ENCODE measurements around the gene WDR35. TPM values are rescaled to one million over a fixed set of nuclear protein-coding genes. Genes with fewer than 3 reads are reported as not detected.

The WDR35 gene
- total RNA-seq = 3.9 and 5.4 TPM in 2 replicates

GRCh38 chr2:19989667-19990415 is at the start of gene WDR35:
Gene WDR35, minus strand, starts transcription at chr2:19990105. Its CDS starts 90 bp downstream, at chr2:19990015.

GRCh38 chr2:20012282-20013125 is 22.6 kb upstream of the WDR35 start, which contains the start of gene MATN3:
Gene MATN3, minus strand, starts transcription at chr2:20012668. Its CDS starts 37 bp downstream, at chr2:20012631.

GRCh38 chr2:19901442-19902215 is 88.3 kb downstream of the WDR35 start, which contains the start of gene TTC32:
Gene TTC32, minus strand, starts transcription at chr2:19901983. Its CDS starts 129 bp downstream, at chr2:19901854.

Other genes with a start within 250 kb of the WDR35 start
- 1.7 and 3.7 TPM in 2 replicates for gene TTC32, start 88.1 kb downstream of the WDR35 start, total RNA-seq
- 4.0 and 4.1 TPM in 2 replicates for gene MATN3, start 22.6 kb upstream of the WDR35 start, total RNA-seq
- 86.7 and 102 TPM in 2 replicates for gene LAPTM4A, start 61.5 kb upstream of the WDR35 start, total RNA-seq
- 1.4 and 1.9 TPM in 2 replicates for gene SDC1, start 235.0 kb upstream of the WDR35 start, total RNA-seq

Data from mammary microvascular endothelial cell (primary cell).